NAMALWA (cell line): ENCODE data around the gene FAM120B.

ENCODE experiments used
- DNase-seq: peaks from one replicate; pipeline ENCODE4 v3.0.0-alpha.2; 2015; ENCODE audit warnings: low spot score

Gene FAM120B

GRCh38 chr6:170358496-170358895, 51.9 kb downstream of the FAM120B start:
- DNase-seq: no peak

GRCh38 chr6:170360476-170360875, 53.9 kb downstream of the FAM120B start:
- DNase-seq: no peak

GRCh38 chr6:170361335-170361734, 54.8 kb downstream of the FAM120B start:
- no peak for DNase-seq

- DNase-seq: no peak
These were observed 55.6 kb downstream of the FAM120B start for GRCh38 chr6:170362121-170362520.

DNA sequence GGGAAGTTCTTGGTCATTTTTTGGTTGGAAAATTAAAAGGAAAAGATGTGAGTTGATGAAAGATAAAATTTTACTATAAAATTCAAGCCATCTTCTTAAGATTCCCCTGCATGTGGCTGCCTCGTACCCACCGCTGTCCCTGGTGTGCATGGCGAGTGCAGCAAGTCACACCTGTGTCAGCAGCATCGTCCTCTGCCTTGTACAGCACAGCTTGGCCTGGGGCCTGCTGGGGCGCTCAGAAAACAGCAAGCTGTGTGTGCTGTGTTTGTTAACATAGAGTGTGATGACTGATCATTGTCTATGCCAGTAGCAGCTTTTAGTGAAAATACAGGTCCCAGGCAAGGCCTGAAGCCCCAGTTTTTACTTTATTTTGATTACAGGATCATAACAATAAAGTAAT, 56.7 kb downstream of the FAM120B start:
- no peak for DNase-seq

GRCh38 chr6:170365121-170365520, 58.6 kb downstream of the FAM120B start:
- DNase-seq: no peak

GRCh38 chr6:170365593-170365992, 59.0 kb downstream of the FAM120B start:
- DNase-seq: no peak

- no peak for DNase-seq
These were observed 59.8 kb downstream of the FAM120B start for GRCh38 chr6:170366248-170366960.

DNA sequence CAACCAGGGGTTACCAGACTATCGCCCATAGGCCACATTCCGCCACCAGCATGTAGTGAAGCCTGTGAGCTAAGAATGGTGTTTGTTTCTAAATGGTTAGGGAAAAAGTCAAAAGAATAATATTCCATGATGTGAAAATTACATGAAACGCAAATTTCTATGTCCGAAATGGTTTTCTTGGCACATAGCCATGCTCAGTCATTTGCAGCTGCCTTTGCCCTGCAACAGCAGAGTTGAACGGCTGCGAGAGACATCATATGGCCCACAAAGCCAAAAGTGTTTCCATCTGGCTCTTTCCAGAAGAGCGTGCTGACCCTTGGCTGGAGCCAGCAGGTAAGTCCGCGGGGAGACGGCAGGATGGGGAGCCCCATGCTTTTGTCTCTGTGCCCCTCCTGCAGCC, 60.7 kb downstream of the FAM120B start:
- no peak for DNase-seq

DNA sequence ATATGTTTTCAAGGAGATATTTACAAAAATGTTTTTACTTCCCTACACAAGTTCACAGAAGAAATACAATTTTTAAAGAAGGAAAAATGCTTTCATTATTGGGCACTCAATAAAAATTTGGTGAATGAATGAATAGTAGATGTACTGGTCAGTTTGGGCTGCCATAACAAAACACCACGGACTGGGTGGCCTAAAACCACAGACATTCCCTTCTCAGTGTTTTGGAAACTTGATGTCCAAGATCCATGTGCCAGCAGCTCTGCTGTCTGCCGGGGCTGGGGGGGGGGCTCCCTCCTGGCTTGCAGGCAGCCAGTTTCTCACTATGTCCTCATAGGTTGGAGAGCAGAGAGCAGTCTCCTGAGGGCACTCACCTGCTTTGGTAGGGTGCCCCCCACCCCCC, 62.0 kb downstream of the FAM120B start:
- DNase-seq: no peak

GRCh38 chr6:170369403-170369802, 62.8 kb downstream of the FAM120B start:
- DNase-seq: no peak

DNA sequence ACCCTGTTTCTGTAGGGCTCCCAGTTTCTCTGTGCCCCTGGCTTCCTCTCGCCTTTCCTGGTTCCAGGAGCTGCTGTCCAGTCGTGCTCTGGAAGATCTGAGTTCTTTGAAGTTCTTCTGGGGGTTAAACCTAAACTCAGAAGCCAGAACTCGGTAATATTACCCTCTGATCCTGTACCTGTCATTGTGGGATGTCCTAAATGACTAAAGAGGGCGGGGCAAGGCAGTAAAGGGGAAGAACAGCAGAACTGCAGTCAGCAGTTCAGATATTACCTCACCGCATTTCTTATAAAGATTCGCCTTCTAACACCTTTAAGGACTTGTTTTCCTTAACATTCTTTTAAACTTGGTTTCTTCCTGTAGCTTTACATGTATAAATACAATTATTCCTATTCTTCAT, 63.9 kb downstream of the FAM120B start:
- DNase-seq: no peak

DNA sequence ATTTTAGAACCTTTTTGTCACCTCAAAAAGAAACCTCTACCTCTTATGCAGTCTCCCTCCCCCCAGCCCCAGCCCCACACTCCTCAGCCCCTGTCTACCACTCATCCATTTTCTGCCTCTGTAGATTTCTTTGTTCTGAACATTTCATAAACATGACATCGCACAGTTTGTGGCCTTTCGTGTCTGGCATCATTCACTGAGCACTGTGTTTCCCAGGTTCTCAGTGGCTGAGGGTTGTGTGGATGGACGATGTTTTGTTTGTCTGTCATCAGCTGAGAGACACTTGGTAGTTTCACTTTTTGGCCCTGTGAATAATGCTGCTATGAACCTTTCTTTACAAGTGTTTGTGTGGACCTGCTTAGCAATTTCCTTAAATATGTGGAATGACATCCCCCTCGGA, 64.5 kb downstream of the FAM120B start:
- DNase-seq: no peak

DNA sequence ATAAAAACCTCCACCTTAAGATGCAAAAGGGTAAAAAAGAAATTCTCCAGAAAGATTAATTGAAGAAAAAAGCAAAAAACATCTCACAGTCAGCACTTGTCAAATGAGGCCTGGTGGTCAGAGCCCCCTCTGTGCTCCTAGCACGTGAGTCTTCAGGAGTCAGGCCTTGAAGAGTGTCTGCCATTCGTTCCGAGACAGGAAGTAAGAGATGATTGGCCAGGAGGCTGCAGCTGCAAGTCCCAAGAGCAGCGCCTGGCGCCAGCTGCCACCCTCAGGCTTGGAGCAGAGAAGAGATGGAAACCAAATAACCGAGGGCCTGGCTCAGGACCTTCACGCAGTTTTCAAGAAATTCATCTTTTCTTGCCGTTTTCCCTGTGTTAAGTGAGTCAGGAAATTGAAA, 65.0 kb downstream of the FAM120B start:
- DNase-seq: no peak

DNA sequence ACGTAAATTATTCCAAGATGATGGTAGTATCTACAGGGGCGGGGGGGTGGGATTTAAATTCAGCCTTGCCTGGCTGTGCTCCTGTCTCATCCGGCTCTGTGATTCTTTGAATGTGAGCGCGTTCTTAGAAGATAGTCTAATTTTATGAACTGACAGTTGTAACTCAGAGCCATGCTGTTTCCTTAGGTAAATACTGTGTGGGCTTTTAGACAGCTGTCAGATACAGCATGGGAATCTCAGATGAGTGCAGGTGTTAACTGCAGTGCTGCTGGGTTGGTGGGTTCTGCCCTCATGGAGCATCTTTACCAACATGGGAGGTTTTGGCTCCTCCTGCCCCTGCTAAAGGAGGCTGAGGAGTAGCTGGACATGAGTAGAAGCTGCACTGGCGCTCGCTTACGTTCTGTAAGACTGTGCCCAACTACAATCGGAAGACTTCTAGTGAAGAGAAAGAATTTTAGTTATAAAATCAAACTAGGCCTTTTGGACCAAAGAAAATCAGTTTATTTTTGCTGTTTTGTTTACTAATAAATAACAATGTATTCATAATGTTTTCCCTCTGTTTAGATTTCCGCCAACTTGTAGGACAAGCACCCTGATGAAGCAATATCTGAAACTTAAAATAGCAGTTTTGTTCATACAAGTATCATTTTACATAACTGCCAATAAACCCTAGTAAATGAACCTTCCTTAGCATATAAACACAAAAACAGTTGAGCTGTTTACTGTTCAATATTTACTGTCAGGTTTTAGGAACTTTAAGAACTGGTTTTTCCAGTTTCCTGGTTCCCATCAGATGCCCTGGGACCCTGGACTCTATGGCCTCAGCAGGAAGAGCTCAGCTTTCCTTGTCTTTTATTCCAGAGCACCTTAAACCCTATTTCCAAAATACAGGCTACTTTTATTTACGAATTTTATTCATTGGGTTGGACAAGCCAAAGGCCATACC, 66.1 kb downstream of the FAM120B start:
- DNase-seq: no peak

- DNase-seq: no peak
These were observed 68.2 kb downstream of the FAM120B start for GRCh38 chr6:170374571-170375444.

GRCh38 chr6:170375661-170376060, 69.1 kb downstream of the FAM120B start:
- DNase-seq: no peak

DNA sequence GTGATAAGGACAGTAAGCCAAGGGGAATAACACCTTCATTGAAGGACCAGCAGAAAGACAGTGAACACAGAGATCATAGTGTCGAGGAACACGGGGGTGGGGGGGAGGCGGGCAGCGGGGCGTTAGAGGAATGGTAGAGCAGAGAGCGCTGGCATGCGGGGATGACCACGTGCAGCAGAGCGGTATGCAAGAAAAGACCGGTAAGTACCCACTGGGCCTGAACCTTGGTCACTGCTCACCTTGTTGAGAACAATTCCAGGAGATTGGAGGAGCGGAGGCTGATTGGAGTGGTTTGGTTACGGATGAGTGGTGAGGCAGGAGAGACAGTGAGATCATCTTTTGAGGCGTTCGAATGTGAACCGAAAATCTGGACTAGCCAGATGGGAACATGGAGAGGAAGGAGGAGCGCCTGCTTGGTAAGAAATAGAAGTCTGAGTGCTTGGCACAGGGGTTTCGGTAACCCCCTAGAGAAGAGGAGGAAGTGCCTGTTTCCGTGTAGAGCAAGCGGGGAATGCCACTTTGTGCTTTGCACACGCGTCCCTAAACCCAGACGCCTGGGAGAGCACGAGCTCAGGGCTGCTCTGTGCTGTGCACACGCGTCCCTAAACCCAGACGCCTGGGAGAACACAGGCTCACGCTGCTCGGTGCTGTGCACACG, 70.0 kb downstream of the FAM120B start:
- no peak for DNase-seq

DNA sequence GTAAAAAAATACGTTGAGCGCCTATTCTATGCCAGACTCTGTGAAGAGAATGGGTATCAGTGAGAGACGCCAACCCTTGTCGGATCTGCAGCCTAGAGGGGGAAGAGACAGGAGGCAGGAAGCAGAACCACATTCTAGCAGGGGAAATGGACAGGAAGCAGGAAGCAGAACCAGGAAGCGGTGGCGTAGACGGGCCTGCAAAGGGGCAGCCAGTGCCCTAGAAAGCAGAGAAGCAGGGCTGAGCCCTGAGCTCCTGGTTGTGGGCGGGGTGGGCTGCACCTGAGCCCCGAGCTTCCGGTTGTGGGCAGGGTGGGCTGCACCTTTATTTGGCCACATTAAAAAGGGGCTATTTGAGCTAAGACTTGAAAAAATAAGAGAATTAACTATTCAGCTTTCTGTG, 71.9 kb downstream of the FAM120B start:
- no peak for DNase-seq

- DNase-seq: no peak
These were observed 75.0 kb downstream of the FAM120B start for GRCh38 chr6:170381562-170381961.

DNA sequence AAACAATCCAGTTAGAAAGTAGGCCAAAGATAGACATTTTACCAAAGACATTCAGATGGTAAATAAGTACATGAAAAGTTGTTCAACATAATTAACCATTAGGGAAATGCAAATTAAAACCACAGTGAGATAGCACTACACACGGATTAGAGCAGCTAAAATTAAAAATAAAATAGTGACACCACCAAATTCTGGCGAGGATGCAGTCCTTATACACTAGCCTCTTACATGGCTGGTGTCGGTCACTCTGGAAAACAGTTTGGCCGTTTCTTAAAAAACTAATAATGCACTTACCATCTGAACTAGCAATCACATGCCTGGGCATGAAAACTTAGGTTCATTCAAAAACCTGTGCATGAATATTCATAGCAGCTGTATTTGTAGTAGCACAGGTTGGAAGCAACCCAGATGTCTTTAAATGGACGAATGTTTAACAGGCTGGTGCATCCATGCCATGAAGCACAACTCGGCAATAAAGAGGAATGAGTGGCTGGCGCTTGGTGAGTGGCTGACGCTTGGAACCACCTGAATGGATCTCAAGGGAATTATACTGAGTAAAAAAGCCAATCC, 77.0 kb downstream of the FAM120B start:
- no peak for DNase-seq
